Vagina (tissue), 2 donors: ENCODE data around the gene NUP205. TPM values are rescaled to one million over a fixed set of nuclear protein-coding genes. Genes with fewer than 3 reads are reported as not detected.
"Not testable (repeated sequence)": the region's sequence is repeated elsewhere in the genome, so short reads cannot be mapped to it uniquely, and the experiment has no call there.

Source experiments
- DNase-seq, 2 donors: peaks; one replicate each; pipeline ENCODE4 v3.0.0-alpha.2; 2017; ENCODE audit errors: extremely low spot score in 2 of 2
- H3K27ac ChIP-seq: fragments of 200-600 bp; sonication (generic); one replicate; pipeline ENCODE4 v1.5.1; 2019
- H3K27me3 ChIP-seq: fragments of 200-600 bp; sonication (generic); one replicate; pipeline ENCODE4 v1.5.1; 2019
- H3K36me3 ChIP-seq, 2 donors: fragments of 200-600 bp; sonication (generic); one replicate each; pipeline ENCODE4 v1.5.1; 2017 to 2019
- H3K4me1 ChIP-seq: fragments of 200-600 bp; sonication (generic); one replicate; pipeline ENCODE4 v1.5.1; 2019
- H3K4me3 ChIP-seq, 2 donors: fragments of 200-600 bp; sonication (generic); 1 replicate in 1 of 2; 2 replicates in 1 of 2; pipeline ENCODE4 v1.5.1; 2016 to 2019
- H3K9me3 ChIP-seq: fragments of 200-600 bp; sonication (generic); one replicate; pipeline ENCODE4 v1.5.1; 2019
- POLR2A ChIP-seq, 2 donors: fragments of 450-650 bp; IDR thresholded peaks; one replicate each; pipeline ENCODE4 v1.6.1; 2017; ENCODE audit warnings: antibody characterized with exemption in 2 of 2, mild to moderate bottlenecking in 2 of 2, moderate library complexity in 2 of 2
- POLR2AphosphoS5 ChIP-seq, 2 donors: sonication (generic); formaldehyde crosslinking; IDR thresholded peaks; one replicate each; pipeline ENCODE4 v1.9.0; 2017; ENCODE audit warnings: antibody characterized with exemption in 2 of 2, mild to moderate bottlenecking in 2 of 2, low read depth in 1 of 2; ENCODE audit not compliant: insufficient read depth in 1 of 2
- intact Hi-C: fragments of 100-400 bp; cut with DNase I; formaldehyde crosslinking; loops from one replicate; pipeline ENCODE4 v1.15.1; 2023
- total RNA-seq: library from RNA; depleted of rRNA; stranded (reverse); fragments of >200 nt; gene quantifications from one replicate; pipeline ENCODE4 v1.2.3, GENCODE V29; 2016
- TF ChIP-seq, protein P1 (sequence below), 3 experiments: fragments of 450-650 bp in 2 of 3; fragments of 200-600 bp in 1 of 3; sonication (generic) in 1 of 3; IDR thresholded peaks; one replicate each; pipeline ENCODE4 v1.5.1; 2017 to 2019; ENCODE audit warnings: antibody characterized with exemption in 3 of 3, mild to moderate bottlenecking in 2 of 3, moderate library complexity in 2 of 3

Gene NUP205
- total RNA-seq, 1 donor from 2014 or later: 28.2 TPM

DNA sequence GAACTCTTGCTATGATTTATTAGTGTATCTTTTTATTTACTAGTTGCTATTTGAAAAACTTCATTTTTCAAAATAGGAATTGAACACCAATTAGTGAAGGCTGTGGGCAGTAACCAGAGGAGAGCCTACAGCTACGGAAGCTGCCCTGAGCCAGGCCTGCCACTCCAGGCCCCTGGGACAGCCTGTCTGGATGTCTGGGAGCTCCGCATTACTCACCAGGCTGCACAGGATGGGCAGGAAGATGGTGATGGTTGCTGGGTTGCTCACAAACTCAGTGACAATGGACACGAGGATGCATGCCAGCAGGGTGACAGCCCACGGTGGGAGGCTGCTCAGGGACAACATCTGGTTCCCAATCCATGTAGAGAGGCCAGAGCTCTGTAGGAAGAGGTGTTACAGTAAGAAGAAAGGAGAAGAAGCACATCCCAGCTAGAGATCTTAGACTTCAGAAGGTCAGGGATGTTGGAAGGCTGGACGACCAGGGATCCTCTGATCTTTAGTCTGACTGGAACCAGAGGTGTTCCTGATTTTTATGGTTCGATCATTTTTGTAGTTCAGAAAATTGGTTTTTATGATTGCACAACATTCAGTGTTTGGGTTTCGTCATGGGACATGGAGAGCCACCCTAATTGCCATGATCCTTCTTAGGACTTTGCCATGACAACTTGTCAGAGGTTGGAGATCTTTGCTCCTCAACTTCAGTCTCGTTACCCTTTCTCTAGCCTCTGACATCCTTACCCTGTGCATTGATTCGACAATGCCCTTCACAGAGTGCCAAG, 127.8 kb downstream of the NUP205 start:
- H3K4me3 ChIP-seq: no peak overlapping the region
- no peak overlapping the region for H3K27ac ChIP-seq
- DNase-seq: no peak
- H3K4me1 ChIP-seq: peaks cover 14% of the 10 kb centered on the region
- TF ChIP-seq, protein P1, sequence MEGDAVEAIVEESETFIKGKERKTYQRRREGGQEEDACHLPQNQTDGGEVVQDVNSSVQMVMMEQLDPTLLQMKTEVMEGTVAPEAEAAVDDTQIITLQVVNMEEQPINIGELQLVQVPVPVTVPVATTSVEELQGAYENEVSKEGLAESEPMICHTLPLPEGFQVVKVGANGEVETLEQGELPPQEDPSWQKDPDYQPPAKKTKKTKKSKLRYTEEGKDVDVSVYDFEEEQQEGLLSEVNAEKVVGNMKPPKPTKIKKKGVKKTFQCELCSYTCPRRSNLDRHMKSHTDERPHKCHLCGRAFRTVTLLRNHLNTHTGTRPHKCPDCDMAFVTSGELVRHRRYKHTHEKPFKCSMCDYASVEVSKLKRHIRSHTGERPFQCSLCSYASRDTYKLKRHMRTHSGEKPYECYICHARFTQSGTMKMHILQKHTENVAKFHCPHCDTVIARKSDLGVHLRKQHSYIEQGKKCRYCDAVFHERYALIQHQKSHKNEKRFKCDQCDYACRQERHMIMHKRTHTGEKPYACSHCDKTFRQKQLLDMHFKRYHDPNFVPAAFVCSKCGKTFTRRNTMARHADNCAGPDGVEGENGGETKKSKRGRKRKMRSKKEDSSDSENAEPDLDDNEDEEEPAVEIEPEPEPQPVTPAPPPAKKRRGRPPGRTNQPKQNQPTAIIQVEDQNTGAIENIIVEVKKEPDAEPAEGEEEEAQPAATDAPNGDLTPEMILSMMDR (IDR thresholded peaks at IDR 0.05): no peak
- TF ChIP-seq POLR2AphosphoS5 (IDR thresholded peaks at IDR 0.05; ENCODE audit: insufficient read depth in 1 of 2, low read depth in 1 of 2) (no peak), POLR2A (IDR thresholded peaks at IDR 0.05) (no peak)
- intact Hi-C loops: no loop called here
- H3K36me3 ChIP-seq: peaks cover 0 to 4% of the 10 kb centered on the region in 2 donors
- H3K27me3 ChIP-seq: no peaks in the 10 kb centered on the region
- H3K9me3 ChIP-seq: no peaks in the 10 kb centered on the region

DNA sequence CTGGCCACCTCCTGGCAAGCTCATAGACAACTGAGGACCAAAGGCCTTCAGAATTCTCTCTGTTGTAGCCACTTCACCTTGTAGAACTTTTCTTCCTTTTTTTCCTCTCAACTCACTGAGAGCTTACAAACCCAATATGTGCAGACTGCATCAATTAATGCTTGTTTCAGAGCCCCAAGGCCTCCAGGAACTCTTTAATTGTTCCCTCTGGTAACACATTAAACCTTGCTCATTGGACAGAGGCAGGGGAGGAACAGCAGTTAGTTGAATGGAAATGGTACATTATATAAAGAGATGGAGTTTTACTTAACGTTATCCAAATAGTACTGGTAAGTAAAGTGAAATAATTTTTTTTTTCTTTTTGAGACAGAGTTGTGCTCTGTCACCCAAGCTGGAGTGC, 129.7 kb downstream of the NUP205 start:
- intact Hi-C loops: no loop called here
- peaks cover 14% of the 10 kb centered on the region for H3K4me1 ChIP-seq
- H3K4me3 ChIP-seq: no peak overlapping the region
- TF ChIP-seq, protein P1 (IDR thresholded peaks at IDR 0.05): no peak
- TF ChIP-seq POLR2A (IDR thresholded peaks at IDR 0.05) (no peak), POLR2AphosphoS5 (IDR thresholded peaks at IDR 0.05; ENCODE audit: insufficient read depth in 1 of 2, low read depth in 1 of 2) (no peak)
- DNase-seq: no peak
- no peak overlapping the region for H3K27ac ChIP-seq
- H3K27me3 ChIP-seq: no peaks in the 10 kb centered on the region
- no peaks in the 10 kb centered on the region for H3K9me3 ChIP-seq
- H3K36me3 ChIP-seq: peaks cover 0 to 20% of the 10 kb centered on the region in 2 donors

DNA sequence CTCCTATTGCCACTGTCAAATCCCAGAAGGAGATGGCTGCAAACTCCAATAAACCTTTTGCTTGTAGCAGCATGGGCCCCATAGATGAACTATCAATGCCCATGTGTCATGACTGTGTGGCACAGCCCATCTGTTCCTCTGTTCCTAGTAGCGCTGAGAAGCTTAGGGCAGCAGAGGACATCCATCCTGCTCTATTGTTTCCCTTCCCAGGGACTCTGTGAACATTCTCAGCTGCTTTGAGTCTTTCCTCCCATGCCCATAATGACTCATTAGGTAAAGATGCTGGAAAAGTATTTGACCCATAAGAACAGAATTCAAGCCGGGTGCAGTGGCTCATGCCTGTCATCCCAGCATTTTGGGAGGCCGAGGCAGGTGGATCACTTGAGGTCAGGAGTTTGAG, 132.8 kb downstream of the NUP205 start:
- no peaks in the 10 kb centered on the region for H3K27me3 ChIP-seq
- TF ChIP-seq POLR2AphosphoS5 (IDR thresholded peaks at IDR 0.05; ENCODE audit: insufficient read depth in 1 of 2, low read depth in 1 of 2) (no peak), POLR2A (IDR thresholded peaks at IDR 0.05) (no peak)
- TF ChIP-seq, protein P1 (IDR thresholded peaks at IDR 0.05): no peak
- intact Hi-C loops: no loop called here
- H3K27ac ChIP-seq: no peak overlapping the region
- DNase-seq: no peak
- peaks cover 0 to 27% of the 10 kb centered on the region in 2 donors for H3K36me3 ChIP-seq
- no peaks in the 10 kb centered on the region for H3K9me3 ChIP-seq
- H3K4me1 ChIP-seq: no peaks in the 10 kb centered on the region
- H3K4me3 ChIP-seq: no peak overlapping the region

DNA sequence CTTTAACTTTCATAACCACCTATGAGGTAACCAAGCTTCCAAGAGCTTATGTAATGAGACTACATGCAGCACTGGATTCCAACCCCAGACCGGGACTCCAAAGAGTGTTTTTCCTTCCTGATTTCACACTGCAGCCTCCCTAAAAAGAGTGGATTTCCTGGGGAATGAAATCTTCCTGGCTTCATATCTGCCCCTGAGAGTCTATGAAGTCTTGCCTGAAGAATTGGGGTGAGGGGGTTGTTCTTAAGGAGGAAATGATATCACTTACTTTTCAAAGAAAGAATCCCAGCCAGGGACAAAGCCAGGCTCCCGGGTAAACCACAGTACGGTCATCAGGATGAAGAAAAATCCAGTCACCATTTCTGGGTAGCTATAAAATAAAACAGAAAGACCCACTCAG, 134.3 kb downstream of the NUP205 start:
- no peak for TF ChIP-seq POLR2AphosphoS5 (IDR thresholded peaks at IDR 0.05; ENCODE audit: insufficient read depth in 1 of 2, low read depth in 1 of 2)
- TF ChIP-seq, protein P1 (IDR thresholded peaks at IDR 0.05): no peak
- Histone ChIP-seq H3K4me1 (peaks cover 6% of the 10 kb centered on the region), H3K9me3 (no peaks in the 10 kb centered on the region), H3K27me3 (no peaks in the 10 kb centered on the region), H3K27ac (no peak overlapping the region), H3K36me3 (peaks cover 0 to 27% of the 10 kb centered on the region in 2 donors), H3K4me3 (no peak overlapping the region)
- intact Hi-C loops: no loop called here
- no peak for DNase-seq

DNA sequence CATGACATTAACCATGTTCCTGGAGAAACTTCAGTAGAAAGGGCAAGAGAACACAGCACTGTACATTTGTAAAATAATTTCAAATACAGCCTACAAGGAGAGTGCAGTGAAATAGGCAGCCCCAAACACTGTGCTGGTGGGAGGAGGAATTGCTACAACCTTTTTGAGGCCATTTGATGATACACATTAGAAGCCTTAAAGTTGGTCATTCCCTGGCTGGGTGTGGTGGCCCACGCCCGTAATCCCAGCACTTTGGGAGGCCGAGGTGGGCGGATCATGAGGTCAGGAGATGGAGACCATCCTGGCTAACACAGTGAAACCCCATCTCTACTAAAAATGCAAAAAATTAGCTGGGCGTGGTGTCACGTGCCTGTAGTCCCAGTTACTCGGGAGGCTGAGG, 134.9 kb downstream of the NUP205 start:
- H3K27ac ChIP-seq, intact Hi-C loops, H3K4me3 ChIP-seq, H3K9me3 ChIP-seq, H3K27me3 ChIP-seq, DNase-seq, H3K4me1 ChIP-seq: not testable (repeated sequence)
- peaks cover 0 to 27% of the 10 kb centered on the region in 2 donors for H3K36me3 ChIP-seq
